ENCODE measurements around the gene ZDHHC14. TPM values are rescaled to one million over a fixed set of nuclear protein-coding genes. Genes with fewer than 3 reads are reported as not detected.

Gene ZDHHC14
- polyA plus RNA-seq, 4 donors = 20.1 to 27.9 (median 22.5) TPM

- no peak for DNase-seq (ENCODE audit: low read depth in 4 of 4, low spot score in 3 of 4)
Measured at GRCh38 chr6:157528931-157529653, 148.1 kb downstream of the ZDHHC14 start.

DNA sequence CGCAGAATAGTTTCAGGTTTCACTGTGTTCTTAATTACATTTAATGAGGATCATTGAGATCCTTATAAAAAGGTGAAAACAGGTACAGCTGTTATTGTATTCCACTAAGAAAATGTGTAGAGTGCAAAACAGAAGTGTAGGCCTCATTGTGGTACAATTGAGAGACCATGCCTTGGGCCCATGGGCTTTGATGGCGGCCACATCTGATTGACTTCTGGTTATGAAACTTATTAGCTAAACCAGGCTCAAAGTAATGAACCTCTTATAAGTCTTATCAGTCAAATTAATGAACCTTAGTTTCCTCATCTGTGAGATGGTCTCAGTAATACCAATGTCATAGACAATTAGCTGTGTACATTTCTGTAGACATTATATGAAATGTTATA, 148.7 kb downstream of the ZDHHC14 start:
- no peak for DNase-seq (ENCODE audit: low read depth in 4 of 4, low spot score in 3 of 4)

DNA sequence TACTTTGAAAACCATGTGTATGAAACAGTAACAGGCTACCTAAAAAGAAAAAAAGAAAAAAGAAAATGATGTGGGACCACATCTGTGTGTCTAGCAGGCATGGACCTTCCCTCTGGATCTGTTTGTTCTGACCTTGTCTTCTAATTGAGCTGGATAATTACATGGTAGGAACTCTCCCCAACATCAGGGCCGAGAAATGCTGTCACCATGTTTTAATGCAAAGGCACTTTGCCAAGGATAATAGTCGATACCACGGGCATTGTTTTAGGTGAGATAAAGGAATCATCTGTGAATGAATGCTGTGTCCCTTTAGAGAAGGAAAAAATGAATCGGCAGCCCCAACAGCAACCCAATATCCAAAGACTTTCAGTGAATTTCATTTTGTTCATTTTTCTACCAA, 149.1 kb downstream of the ZDHHC14 start:
- DNase-seq (ENCODE audit: low read depth in 4 of 4, low spot score in 3 of 4) = no peak

- no peak for DNase-seq (ENCODE audit: low read depth in 4 of 4, low spot score in 3 of 4)
Measured at GRCh38 chr6:157530724-157531168, 149.8 kb downstream of the ZDHHC14 start.

DNA sequence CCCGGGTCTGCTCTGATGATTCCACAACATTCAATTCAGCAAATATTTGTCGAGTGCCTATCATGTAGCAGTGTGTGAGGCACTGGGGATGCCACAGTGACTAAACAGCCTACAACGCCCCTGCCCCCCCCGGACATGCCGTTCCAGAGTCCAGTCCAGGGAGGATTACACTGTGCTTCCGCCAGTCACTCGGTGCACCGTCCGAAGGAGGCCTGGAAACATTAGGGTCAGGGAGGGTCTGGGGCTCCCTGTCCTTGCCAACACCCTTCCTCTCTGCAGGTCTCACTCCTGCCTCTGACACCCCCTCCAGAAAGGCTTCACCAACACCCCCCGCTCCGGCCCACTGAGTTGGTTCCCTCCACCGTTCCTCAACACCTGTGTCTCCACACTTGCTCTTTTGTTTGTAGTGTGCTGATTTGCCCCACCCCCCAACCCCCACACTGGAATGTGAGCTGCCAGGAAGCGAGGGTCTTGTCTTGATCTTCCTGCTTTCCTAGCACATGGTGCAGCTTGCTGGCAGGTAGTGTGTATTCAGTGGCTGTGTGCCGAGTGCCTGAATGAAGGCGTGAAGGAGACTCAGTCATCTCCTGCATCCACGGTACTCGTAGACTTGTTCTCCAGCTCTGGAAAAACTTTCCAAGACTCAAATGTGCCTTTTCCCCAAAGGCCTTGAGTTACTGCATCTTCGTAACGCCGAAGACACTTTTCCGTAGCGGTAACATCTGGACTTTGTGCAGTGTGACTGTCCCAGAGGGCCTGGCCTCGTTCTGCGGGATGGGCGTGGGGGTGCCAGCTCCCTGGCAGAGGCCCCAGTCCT, 150.4 kb downstream of the ZDHHC14 start:
- DNase-seq (ENCODE audit: low read depth in 4 of 4, low spot score in 3 of 4) = no peak

GRCh38 chr6:157531986-157532365, 151.0 kb downstream of the ZDHHC14 start:
- no peak for DNase-seq (ENCODE audit: low read depth in 4 of 4, low spot score in 3 of 4)

GRCh38 chr6:157533048-157533871, 152.3 kb downstream of the ZDHHC14 start:
- DNase-seq (ENCODE audit: low read depth in 4 of 4, low spot score in 3 of 4) = no peak

- DNase-seq (ENCODE audit: low read depth in 4 of 4, low spot score in 3 of 4) = no peak
Measured at GRCh38 chr6:157534134-157534871, 153.3 kb downstream of the ZDHHC14 start.

DNA sequence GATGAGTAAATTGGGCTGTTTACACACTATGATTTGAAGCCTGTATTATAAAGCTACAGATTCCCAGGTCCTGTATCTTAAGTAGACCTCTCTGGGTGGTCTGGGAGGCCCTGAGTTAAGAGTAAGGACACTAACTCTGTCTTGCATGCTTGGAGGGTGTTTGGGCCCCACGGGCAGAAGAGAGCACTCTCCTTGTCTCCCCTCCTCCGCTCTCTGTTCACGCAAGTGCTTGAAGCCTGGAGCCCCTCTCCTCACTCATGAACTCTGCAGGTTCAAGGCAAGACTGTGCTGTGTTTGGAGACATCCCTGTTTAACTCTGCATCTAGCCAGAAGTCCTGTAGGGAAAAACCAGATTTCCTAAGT, 154.0 kb downstream of the ZDHHC14 start:
- no peak for DNase-seq (ENCODE audit: low read depth in 4 of 4, low spot score in 3 of 4)

GRCh38 chr6:157535340-157536222, 154.6 kb downstream of the ZDHHC14 start:
- DNase-seq (ENCODE audit: low read depth in 4 of 4, low spot score in 3 of 4) = no peak

GRCh38 chr6:157536223-157536545, 155.2 kb downstream of the ZDHHC14 start:
- DNase-seq (ENCODE audit: low read depth in 4 of 4, low spot score in 3 of 4) = no peak

DNA sequence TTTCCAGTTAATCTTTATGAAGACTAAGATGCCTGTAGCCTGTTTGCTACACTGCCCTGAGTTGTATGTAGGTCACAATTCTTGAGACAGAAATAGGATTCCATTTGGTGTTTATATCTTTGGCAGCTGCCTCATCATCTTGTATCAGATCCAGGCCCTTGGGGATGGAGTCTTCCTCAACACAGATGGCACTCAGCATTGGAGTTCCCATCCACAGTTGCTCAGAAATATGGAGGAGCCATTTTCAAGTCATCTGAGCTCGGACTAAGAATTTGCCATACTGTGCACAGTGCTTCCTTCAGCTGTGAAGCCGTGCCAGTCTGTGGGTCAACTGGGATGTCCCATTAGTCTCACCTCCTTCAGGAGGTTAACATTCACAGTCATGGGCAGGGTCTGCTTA, 156.6 kb downstream of the ZDHHC14 start:
- no peak for DNase-seq (ENCODE audit: low read depth in 4 of 4, low spot score in 3 of 4)

GRCh38 chr6:157538168-157538567, 157.2 kb downstream of the ZDHHC14 start:
- no peak for DNase-seq (ENCODE audit: low read depth in 4 of 4, low spot score in 3 of 4)

DNA sequence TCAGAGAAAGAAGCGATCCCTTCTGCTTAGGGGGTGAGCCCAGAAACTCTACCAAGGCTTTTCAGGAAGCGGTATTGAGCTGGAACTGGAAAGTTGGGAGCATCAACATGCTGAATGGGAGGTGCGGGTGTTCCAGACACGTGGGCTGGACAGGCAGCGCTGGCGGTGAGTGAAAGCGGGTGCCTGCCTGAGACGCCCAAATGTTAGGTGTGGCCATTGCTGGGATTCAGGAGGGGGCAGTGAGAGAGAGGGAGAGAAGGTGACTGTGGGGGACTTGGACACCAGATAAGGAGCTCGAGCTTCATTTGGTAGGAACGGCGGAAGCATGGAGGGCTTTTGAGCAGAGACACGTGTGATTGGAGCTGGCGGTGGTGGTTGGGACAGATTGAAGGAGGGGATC, 157.7 kb downstream of the ZDHHC14 start:
- no peak for DNase-seq (ENCODE audit: low read depth in 4 of 4, low spot score in 3 of 4)

GRCh38 chr6:157539421-157539822, 158.4 kb downstream of the ZDHHC14 start:
- no peak for DNase-seq (ENCODE audit: low read depth in 4 of 4, low spot score in 3 of 4)

- DNase-seq (ENCODE audit: low read depth in 4 of 4, low spot score in 3 of 4) = no peak
Measured at GRCh38 chr6:157539900-157540752, 159.1 kb downstream of the ZDHHC14 start.

DNA sequence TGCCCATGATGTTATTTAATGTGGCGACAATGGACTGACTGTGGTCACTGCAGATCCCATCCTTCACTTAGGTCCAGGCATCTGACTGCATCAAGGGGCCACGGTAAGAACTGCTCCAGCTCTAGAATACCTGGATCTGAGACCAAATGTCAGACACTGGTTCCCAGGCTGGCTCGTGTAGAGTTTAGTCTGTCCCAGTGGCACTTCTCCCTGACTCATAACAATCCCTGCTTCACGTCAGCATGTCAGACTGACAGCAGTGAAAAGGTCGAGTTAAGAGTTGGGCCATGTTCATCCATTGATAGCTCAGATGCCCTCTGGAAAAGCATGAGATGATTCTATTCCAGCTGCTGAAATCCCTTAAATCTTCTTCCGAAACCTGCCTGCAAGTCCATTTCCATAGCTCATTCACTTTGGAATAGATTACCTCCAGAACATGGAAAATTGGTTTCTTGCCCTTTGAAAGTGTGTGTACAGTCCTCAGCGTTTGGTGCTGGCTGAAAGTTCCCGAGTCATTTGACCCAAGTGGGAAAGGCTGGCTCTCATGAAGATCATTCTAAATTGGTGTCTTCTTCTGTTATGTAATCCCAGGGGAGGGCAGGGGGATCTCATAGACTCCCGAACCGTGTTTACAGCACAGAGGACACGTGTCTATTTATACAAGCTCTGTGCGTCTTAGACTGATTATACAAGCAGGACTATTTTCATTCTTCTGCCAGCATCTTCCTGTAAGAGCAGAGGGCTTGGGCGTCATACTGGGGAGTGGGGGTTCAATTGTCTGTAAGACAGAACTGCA, 160.8 kb downstream of the ZDHHC14 start:
- no peak for DNase-seq (ENCODE audit: low read depth in 4 of 4, low spot score in 3 of 4)
